Lung (tissue), 12 donors: ENCODE measurements around the gene RAD23B. TPM values are rescaled to one million over a fixed set of nuclear protein-coding genes. Genes with fewer than 3 reads are reported as not detected.

Source experiments
- ATAC-seq: fragments of 200-7000 bp; cut with Tn5 transposase; one replicate; pipeline ENCODE4 v1.9.1; 2020; ENCODE audit warnings: moderate number of reproducible peaks; ENCODE audit not compliant: insufficient read depth, low FRiP score
- DNase-seq, 3 donors: peaks; one replicate each; pipeline ENCODE4 v3.0.0-alpha.2; 2013 to 2017
- H3K27ac ChIP-seq, 2 donors: one replicate each; pipeline ENCODE4 v1.5.1; 2013; ENCODE audit warnings: mild to moderate bottlenecking in 2 of 2, moderate library complexity in 2 of 2, control low read depth in 1 of 2, inconsistent platforms in 1 of 2, low read depth in 1 of 2, low read length in 1 of 2
- H3K27me3 ChIP-seq, 3 donors: one replicate each; pipeline ENCODE4 v1.5.1; 2013; ENCODE audit warnings: low read length in 2 of 3; ENCODE audit not compliant: control insufficient read depth in 3 of 3, insufficient read depth in 3 of 3
- H3K36me3 ChIP-seq, 4 donors: one replicate each; pipeline ENCODE4 v1.5.1; 2013; ENCODE audit warnings: low read length in 4 of 4, mild to moderate bottlenecking in 1 of 4, moderate library complexity in 1 of 4; ENCODE audit not compliant: control insufficient read depth in 4 of 4, insufficient read depth in 4 of 4
- H3K4me1 ChIP-seq, 5 donors: one replicate each; pipeline ENCODE4 v1.5.1; 2013; ENCODE audit warnings: low read length in 5 of 5, mild to moderate bottlenecking in 2 of 5, moderate library complexity in 1 of 5; ENCODE audit not compliant: control insufficient read depth in 5 of 5, insufficient read depth in 5 of 5
- H3K4me3 ChIP-seq: one replicate; pipeline ENCODE4 v1.5.1; 2013; ENCODE audit warnings: mild to moderate bottlenecking, control low read depth, moderate library complexity
- H3K9ac ChIP-seq, 2 donors: one replicate each; pipeline ENCODE4 v1.5.1; 2013; ENCODE audit warnings: low read length in 2 of 2, control low read depth in 1 of 2; ENCODE audit not compliant: insufficient read depth in 1 of 2
- H3K9me3 ChIP-seq, 4 donors: one replicate each; pipeline ENCODE4 v1.5.1; 2013; ENCODE audit warnings: low read length in 3 of 4, mild to moderate bottlenecking in 1 of 4, moderate library complexity in 1 of 4; ENCODE audit not compliant: control insufficient read depth in 4 of 4, insufficient read depth in 3 of 4
- CTCF ChIP-seq: IDR thresholded peaks from 2 replicates; pipeline ENCODE4 v1.5.1; 2012; ENCODE audit warnings: mild to moderate bottlenecking; ENCODE audit errors: control extremely low read depth, extremely low read depth
- WGBS, 2 donors: extraction: QIAGEN DNeasy Blood & Tissue Kit; methylation state at CpG; one replicate each; pipeline ENCODE4 v1.1.7; 2013; 5-methylcytosine and 5-hydroxymethylcytosine counted together
- polyA plus RNA-seq, 2 donors: library from polyadenylated mRNA; stranded (reverse); fragments of 200-250 nt; gene quantifications; one replicate each; pipeline ENCODE4 v1.2.1, GENCODE V29; 2013
- total RNA-seq, 2 donors: library from RNA; depleted of rRNA in 1 of 2; stranded (reverse); fragments of >200 nt in 1 of 2; gene quantifications; one replicate each; pipeline ENCODE4 v1.2.1, GENCODE V29; 2014 to 2021
- donor health status: control.
- donor health status: control.
- donor health status: Bipolar disorder and iron deficiency.
- donor health status: healthy.
- donor health status: DM: yes; HTN: yes; CAD: no.

Gene RAD23B
- total and polyA plus RNA-seq, 4 donors: 37.9 to 114 (median 62.3) TPM

GRCh38 chr9:107312376-107313050, 29.4 kb downstream of the RAD23B start:
- Histone ChIP-seq H3K9ac (no peak overlapping the region), H3K4me1 (peaks cover 0 to 13% (median 0%) of the 10 kb centered on the region in 5 donors), H3K4me3 (no peak overlapping the region), H3K9me3 (no peaks in the 10 kb centered on the region), H3K36me3 (peaks cover 10 to 37% (median 30%) of the 10 kb centered on the region in 4 donors), H3K27ac (no peak overlapping the region), H3K27me3 (no peaks in the 10 kb centered on the region)
- no peak for TF ChIP-seq CTCF
- ATAC-seq (no peak), DNase-seq (peak in 1 of 3 donors; percentile 28)
- 84 to 91% methylated on average over 8 of the region's 8 CpGs for WGBS, 2 donors

GRCh38 chr9:107313555-107314096, 30.5 kb downstream of the RAD23B start:
- no peaks in the 10 kb centered on the region for H3K27me3 ChIP-seq
- WGBS, 2 donors: 89 to 94% methylated on average over 1 of the region's 1 CpG
- H3K4me1 ChIP-seq: peaks cover 0 to 19% (median 0%) of the 10 kb centered on the region in 5 donors
- no peak for ATAC-seq
- H3K9me3 ChIP-seq: no peaks in the 10 kb centered on the region
- no peak for TF ChIP-seq CTCF
- H3K4me3 ChIP-seq: no peak overlapping the region
- peaks cover 12 to 32% (median 26%) of the 10 kb centered on the region in 4 donors for H3K36me3 ChIP-seq
- no peak overlapping the region for H3K9ac ChIP-seq
- H3K27ac ChIP-seq: no peak overlapping the region
- no peak for DNase-seq

- H3K4me1 ChIP-seq: peaks cover 0 to 19% (median 0%) of the 10 kb centered on the region in 5 donors
- no peak overlapping the region for H3K4me3 ChIP-seq
- WGBS, 2 donors: 97 to 98% methylated on average over 1 of the region's 1 CpG
- H3K27ac ChIP-seq: no peak overlapping the region
- no peak overlapping the region for H3K9ac ChIP-seq
- DNase-seq (no peak), ATAC-seq (no peak)
- peaks cover 9 to 28% (median 20%) of the 10 kb centered on the region in 4 donors for H3K36me3 ChIP-seq
- no peaks in the 10 kb centered on the region for H3K27me3 ChIP-seq
- no peaks in the 10 kb centered on the region for H3K9me3 ChIP-seq
- TF ChIP-seq CTCF: no peak
Measured at GRCh38 chr9:107314763-107315162, 31.7 kb downstream of the RAD23B start.
